BLaER1 treated with 17β-estradiol and CSF1 and Interleukin-3, amounts not matched to agents 10 nM and 100 nM (cell line): Measurements from ENCODE around the gene SSBP1.
A peak's percentile ranks its signal among the peaks of the same experiment; 100 is the strongest.
"Not testable (repeated sequence)": the region's sequence is repeated elsewhere in the genome, so short reads cannot be mapped to it uniquely, and the experiment has no call there.

ENCODE experiments used
- H3K27ac ChIP-seq, 11 experiments: shearing (Covaris generic); formaldehyde crosslinking; 2 replicates each; pipeline ENCODE4 v1.8.1; 2022
- H3K27me3 ChIP-seq, 11 experiments: shearing (Covaris generic); formaldehyde crosslinking; 2 replicates each; pipeline ENCODE4 v1.8.1; 2022
- H3K36me3 ChIP-seq, 11 experiments: shearing (Covaris generic); formaldehyde crosslinking; 2 replicates each; pipeline ENCODE4 v1.8.1; 2022
- H3K4me1 ChIP-seq, 10 experiments: shearing (Covaris generic); formaldehyde crosslinking; 2 replicates each; pipeline ENCODE4 v1.8.1; 2022
- H3K4me2 ChIP-seq, 11 experiments: shearing (Covaris generic); formaldehyde crosslinking; 2 replicates each; pipeline ENCODE4 v1.8.1; 2022
- H3K4me3 ChIP-seq, 10 experiments: shearing (Covaris generic); formaldehyde crosslinking; 2 replicates each; pipeline ENCODE4 v1.8.1; 2022
- H3K9ac ChIP-seq, 11 experiments: shearing (Covaris generic); formaldehyde crosslinking; 2 replicates each; pipeline ENCODE4 v1.8.1; 2022
- H3K9me3 ChIP-seq, 11 experiments: shearing (Covaris generic); formaldehyde crosslinking; replicated peaks in 1 of 11; 2 replicates each; pipeline ENCODE4 v1.8.1; 2022
- H4K20me1 ChIP-seq, 11 experiments: shearing (Covaris generic); formaldehyde crosslinking; 2 replicates each; pipeline ENCODE4 v1.8.1; 2022
- Cebpa-rat ChIP-seq, 11 experiments: shearing (Covaris generic); IDR thresholded peaks; 2 replicates each; pipeline ENCODE4 v1.8.1; 2022

SSBP1 gene

DNA sequence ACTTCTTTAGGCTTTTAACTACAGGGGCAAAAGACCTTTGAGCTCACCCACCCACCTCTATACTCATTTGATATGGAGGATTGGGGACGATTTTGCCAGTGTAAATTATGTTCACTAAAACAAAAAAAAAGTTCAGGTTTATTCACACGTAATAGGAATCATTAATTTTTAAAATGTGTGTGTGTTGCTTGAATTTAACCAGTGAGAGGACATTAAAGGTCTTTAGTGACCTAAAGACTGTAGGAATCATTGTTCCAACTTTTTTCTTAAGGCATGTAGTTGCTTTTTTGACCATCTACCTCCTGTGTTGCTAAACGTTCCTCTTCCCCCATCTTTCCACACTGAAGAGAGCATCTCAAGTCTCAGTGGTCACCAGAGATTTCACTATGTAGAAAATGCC, 1.1 kb downstream of the SSBP1 start:
- peaks cover 19 to 36% (median 27%) of the 10 kb centered on the region in 10 experiments for H3K4me1 ChIP-seq
- peak overlapping the region; percentile 81 to 94 (median 84) for H3K4me2 ChIP-seq
- peak overlapping the region; percentile 74 to 93 (median 88) for H3K9ac ChIP-seq
- H3K27me3 ChIP-seq: no peaks in the 10 kb centered on the region
- no peak for TF ChIP-seq Cebpa-rat (IDR thresholded peaks at IDR 0.05)
- peaks cover 48 to 52% (median 51%) of the 10 kb centered on the region in 11 experiments for H3K36me3 ChIP-seq
- peak overlapping the region in 9 of 11 experiments; percentile 84 to 94 (median 91); a peak in 15 of 22 replicates for H3K27ac ChIP-seq
- H4K20me1 ChIP-seq: peaks cover 0 to 36% (median 4%) of the 10 kb centered on the region in 11 experiments; a peak in 6 of 22 replicates
- no peaks in the 10 kb centered on the region for H3K9me3 ChIP-seq
- H3K4me3 ChIP-seq: peak overlapping the region; percentile 67 to 92 (median 82)

DNA sequence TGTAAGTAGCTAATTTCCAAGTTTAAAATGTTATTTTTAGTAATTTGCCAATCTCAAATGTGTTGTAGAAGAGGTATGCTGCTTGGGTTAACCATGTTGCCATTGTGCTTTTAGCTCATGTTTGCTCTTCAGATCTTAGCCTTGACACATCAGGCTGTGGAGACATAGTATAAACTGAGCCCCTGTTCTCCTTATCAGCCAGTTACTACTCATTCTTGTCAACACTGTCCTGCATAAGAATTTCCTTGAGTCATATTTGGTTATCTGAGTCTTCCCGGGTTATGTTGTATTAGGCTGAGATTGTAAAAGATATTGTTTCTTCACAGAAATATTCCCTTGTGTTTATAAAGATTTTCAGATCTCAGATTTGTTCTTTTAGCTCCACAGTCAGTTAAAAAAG, 4.1 kb downstream of the SSBP1 start:
- Histone ChIP-seq H3K4me1 (peaks cover 16 to 29% (median 24%) of the 10 kb centered on the region in 10 experiments), H4K20me1 (peaks cover 0 to 43% (median 4%) of the 10 kb centered on the region in 11 experiments; a peak in 6 of 22 replicates), H3K4me3 (no peak overlapping the region), H3K27ac (no peak overlapping the region), H3K9ac (no peak overlapping the region), H3K27me3 (no peaks in the 10 kb centered on the region), H3K9me3 (no peaks in the 10 kb centered on the region), H3K36me3 (peaks cover 73 to 82% (median 79%) of the 10 kb centered on the region in 11 experiments), H3K4me2 (no peak overlapping the region)
- TF ChIP-seq Cebpa-rat (IDR thresholded peaks at IDR 0.05): no peak

- TF ChIP-seq Cebpa-rat (IDR thresholded peaks at IDR 0.05): no peak
- no peak overlapping the region for H3K4me2 ChIP-seq
- no peak overlapping the region for H3K27ac ChIP-seq
- no peak overlapping the region for H3K4me3 ChIP-seq
- peaks cover 2 to 9% (median 7%) of the 10 kb centered on the region in 11 experiments; a peak in 19 of 22 replicates for H3K9me3 ChIP-seq
- no peak overlapping the region for H3K9ac ChIP-seq
- peaks cover 11 to 22% (median 17%) of the 10 kb centered on the region in 10 experiments for H3K4me1 ChIP-seq
- peaks cover 89 to 100% (median 98%) of the 10 kb centered on the region in 11 experiments for H3K36me3 ChIP-seq
- peaks cover 0 to 43% (median 4%) of the 10 kb centered on the region in 11 experiments; a peak in 6 of 22 replicates for H4K20me1 ChIP-seq
- H3K27me3 ChIP-seq: no peaks in the 10 kb centered on the region
These were observed 6.0 kb downstream of the SSBP1 start for GRCh38 chr7:141744131-141744530.

GRCh38 chr7:141748396-141748795, 10.2 kb downstream of the SSBP1 start:
- TF ChIP-seq Cebpa-rat (IDR thresholded peaks at IDR 0.05): no peak
- H3K4me3 ChIP-seq: no peak overlapping the region
- no peak overlapping the region for H3K9ac ChIP-seq
- no peak overlapping the region for H3K27ac ChIP-seq
- H4K20me1 ChIP-seq: peaks cover 0 to 14% (median 0%) of the 10 kb centered on the region in 11 experiments; a peak in 2 of 22 replicates
- no peak overlapping the region for H3K4me2 ChIP-seq
- H3K4me1 ChIP-seq: no peaks in the 10 kb centered on the region
- no peaks in the 10 kb centered on the region for H3K27me3 ChIP-seq
- H3K36me3 ChIP-seq: peaks cover 93 to 100% (median 99%) of the 10 kb centered on the region in 11 experiments
- H3K9me3 ChIP-seq: peaks cover 41 to 51% (median 47%) of the 10 kb centered on the region in 11 experiments

DNA sequence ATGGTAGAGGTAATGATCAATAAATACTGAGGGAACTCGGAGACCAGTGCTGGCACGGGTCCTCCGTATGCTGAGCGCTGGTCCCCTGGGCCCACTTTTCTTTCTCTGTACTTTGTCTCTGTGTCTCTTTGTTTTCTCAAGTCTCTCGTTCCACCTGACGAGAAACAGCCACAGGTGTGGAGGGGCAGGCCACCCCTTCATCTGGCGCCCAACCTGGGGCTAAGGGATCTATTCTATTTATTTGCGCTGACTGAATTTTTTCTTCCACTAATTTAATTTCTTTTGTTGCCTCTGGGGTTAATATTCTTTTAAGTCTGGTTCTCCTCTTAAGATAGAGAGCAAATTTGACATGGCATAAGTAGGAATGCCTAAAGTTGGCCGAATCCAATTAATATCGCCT, 13.7 kb downstream of the SSBP1 start:
- not testable (repeated sequence) for H3K27ac ChIP-seq, H3K4me2 ChIP-seq, H3K4me1 ChIP-seq, H3K27me3 ChIP-seq, H3K9ac ChIP-seq, H4K20me1 ChIP-seq
- H3K36me3 ChIP-seq: peaks cover 90 to 100% (median 99%) of the 10 kb centered on the region in 11 experiments
- H3K4me3 ChIP-seq: peak overlapping the region in 7 of 10 experiments; percentile 19 to 51 (median 31); a peak in 11 of 20 replicates
- H3K9me3 ChIP-seq: peaks cover 41 to 53% (median 47%) of the 10 kb centered on the region in 11 experiments

DNA sequence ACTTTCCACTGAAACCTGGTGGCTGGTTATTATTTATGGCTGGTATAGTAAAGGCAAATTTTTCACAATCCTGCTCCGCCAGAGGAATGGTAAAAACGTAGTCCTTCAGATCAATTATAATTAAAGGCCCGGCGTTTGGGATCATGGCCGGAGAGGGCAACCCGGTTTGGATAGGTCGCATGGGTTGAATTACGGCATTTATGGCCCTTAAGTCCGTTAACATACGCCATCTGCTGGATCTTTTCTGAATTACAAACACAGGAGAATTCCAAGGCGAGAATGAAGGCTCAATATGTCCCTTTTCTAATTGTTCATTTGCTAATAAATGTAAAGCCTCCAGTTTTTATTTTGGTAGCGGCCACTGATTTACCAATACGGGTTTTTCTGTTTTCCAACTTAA, 14.5 kb downstream of the SSBP1 start:
- H3K9ac ChIP-seq: no peak overlapping the region
- peaks cover 91 to 100% (median 99%) of the 10 kb centered on the region in 11 experiments for H3K36me3 ChIP-seq
- H3K27ac ChIP-seq: no peak overlapping the region
- no peaks in the 10 kb centered on the region for H3K27me3 ChIP-seq
- peaks cover 41 to 53% (median 47%) of the 10 kb centered on the region in 11 experiments for H3K9me3 ChIP-seq
- no peaks in the 10 kb centered on the region for H3K4me1 ChIP-seq
- no peak overlapping the region; a peak in 2 of 20 replicates for H3K4me3 ChIP-seq
- no peak for TF ChIP-seq Cebpa-rat (IDR thresholded peaks at IDR 0.05)
- peaks cover 0 to 3% (median 0%) of the 10 kb centered on the region in 11 experiments; a peak in 3 of 22 replicates for H4K20me1 ChIP-seq
- no peak overlapping the region for H3K4me2 ChIP-seq

DNA sequence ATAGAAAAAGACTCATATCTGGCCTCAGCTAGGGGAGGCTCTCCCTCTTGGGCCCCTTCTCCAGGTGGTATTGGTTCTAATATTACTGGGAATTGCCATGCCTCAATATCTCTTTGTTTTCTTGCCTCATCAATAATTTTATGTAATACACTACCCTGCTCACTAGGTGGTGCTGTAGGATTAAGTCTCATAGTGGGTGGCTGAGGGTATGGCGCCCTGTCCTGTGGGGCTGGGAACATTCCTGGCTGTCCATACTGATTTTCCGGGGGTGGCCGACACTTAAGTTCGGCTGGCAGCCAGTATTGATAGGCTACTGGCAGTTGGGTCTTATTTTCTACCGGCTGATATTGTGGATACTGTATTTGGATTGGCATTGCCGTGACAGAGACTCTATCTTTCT, 16.8 kb downstream of the SSBP1 start:
- Histone ChIP-seq H3K27ac (no peak overlapping the region), H3K36me3 (peaks cover 90 to 100% (median 97%) of the 10 kb centered on the region in 11 experiments), H4K20me1 (peaks cover 0 to 3% (median 0%) of the 10 kb centered on the region in 11 experiments; a peak in 3 of 22 replicates), H3K27me3 (no peaks in the 10 kb centered on the region), H3K4me3 (no peak overlapping the region), H3K4me1 (no peaks in the 10 kb centered on the region), H3K9me3 (peaks cover 30 to 36% (median 34%) of the 10 kb centered on the region in 11 experiments), H3K9ac (no peak overlapping the region), H3K4me2 (no peak overlapping the region)
- no peak for TF ChIP-seq Cebpa-rat (IDR thresholded peaks at IDR 0.05)

DNA sequence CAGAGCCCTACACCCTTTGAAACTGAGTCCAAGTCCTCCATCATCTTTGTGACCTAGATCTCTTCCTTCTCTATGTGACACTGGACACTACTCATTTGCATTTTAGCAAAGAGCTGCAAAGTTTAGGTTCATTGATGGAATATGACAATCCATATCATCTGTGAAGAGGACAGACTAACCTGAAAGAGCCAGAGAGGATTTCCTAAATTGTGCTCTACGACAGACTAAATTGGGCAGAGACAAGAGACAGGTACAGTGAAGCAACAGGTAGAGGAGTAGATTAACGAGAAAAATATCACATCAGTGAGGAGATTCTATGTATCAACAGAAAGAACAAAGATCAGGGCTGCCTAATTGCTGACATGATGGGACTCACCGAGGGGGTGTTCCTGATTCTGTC, 25.6 kb downstream of the SSBP1 start, which contains the start of gene TAS2R3:
TSS of gene TAS2R3 (plus strand) at position 301 of the 400 bp plus-strand sequence. CDS start at position 363, 62 bp downstream.
- no peak for TF ChIP-seq Cebpa-rat (IDR thresholded peaks at IDR 0.05)
- no peaks in the 10 kb centered on the region for H3K27me3 ChIP-seq
- H3K4me3 ChIP-seq: no peak within 1 kb of the TSS
- peaks cover 51 to 78% (median 62%) of the 10 kb centered on the region in 11 experiments for H3K36me3 ChIP-seq
- H4K20me1 ChIP-seq: no peaks in the 10 kb centered on the region
- H3K9me3 ChIP-seq: 0 out of 22 replicates have a peak, but pooled peaks cover 0 to under 1% (median 0%) of the 10 kb centered on the region in 11 experiments
- H3K27ac ChIP-seq: no peak within 1 kb of the TSS
- H3K4me1 ChIP-seq: no peaks in the 10 kb centered on the region; a peak in 1 of 20 replicates
- H3K4me2 ChIP-seq: no peak within 1 kb of the TSS
- no peak within 1 kb of the TSS for H3K9ac ChIP-seq

GRCh38 chr7:141770083-141770583, 32.0 kb downstream of the SSBP1 start:
- not testable (repeated sequence) for H3K4me2 ChIP-seq, H3K27me3 ChIP-seq, H3K4me3 ChIP-seq, H3K9ac ChIP-seq, H3K27ac ChIP-seq, H4K20me1 ChIP-seq, H3K4me1 ChIP-seq
- H3K36me3 ChIP-seq: peaks cover 0 to 20% (median 11%) of the 10 kb centered on the region in 11 experiments; a peak in 17 of 22 replicates
- H3K9me3 ChIP-seq: peaks cover 0 to 12% (median 5%) of the 10 kb centered on the region in 11 experiments; a peak in 11 of 22 replicates
